ENCODE measurements around the gene CPT1B.

The CPT1B gene

GRCh38 chr22:50585781-50586180 is 7.6 kb upstream of the CPT1B start:
- no peak for DNase-seq (ENCODE audit: low spot score)

- DNase-seq (ENCODE audit: low spot score): no peak
Observed at GRCh38 chr22:50585238-50585637, 7.0 kb upstream of the CPT1B start.

GRCh38 chr22:50584106-50585096 is 6.2 kb upstream of the CPT1B start:
- DNase-seq (ENCODE audit: low spot score): no peak

GRCh38 chr22:50583294-50583861 is 5.2 kb upstream of the CPT1B start:
- no peak for DNase-seq (ENCODE audit: low spot score)

GRCh38 chr22:50582493-50583293 is 4.5 kb upstream of the CPT1B start, which contains the start of gene CHKB:
Gene CHKB, minus strand, starts transcription at chr22:50582849. Its CDS starts 68 bp downstream, at chr22:50582781.
- peak; percentile 99 for DNase-seq (ENCODE audit: low spot score)

- DNase-seq (ENCODE audit: low spot score): peak; percentile 43
Observed at GRCh38 chr22:50581950-50582492, 3.8 kb upstream of the CPT1B start.

GRCh38 chr22:50581031-50581949 is 3.1 kb upstream of the CPT1B start:
- no peak for DNase-seq (ENCODE audit: low spot score)

GRCh38 chr22:50579752-50580151 is 1.5 kb upstream of the CPT1B start:
- no peak for DNase-seq (ENCODE audit: low spot score)

GRCh38 chr22:50578776-50579310 is 616 bp upstream of the CPT1B start:
- no peak for DNase-seq (ENCODE audit: low spot score)

- DNase-seq (ENCODE audit: low spot score): no peak
Observed at GRCh38 chr22:50577697-50577986, 585 bp downstream of the CPT1B start.

- DNase-seq (ENCODE audit: low spot score): no peak
Observed at GRCh38 chr22:50576806-50577696, 1.2 kb downstream of the CPT1B start.

- no peak for DNase-seq (ENCODE audit: low spot score)
Observed at GRCh38 chr22:50576070-50576469, 2.2 kb downstream of the CPT1B start.

- no peak for DNase-seq (ENCODE audit: low spot score)
Observed at GRCh38 chr22:50575426-50575941, 2.7 kb downstream of the CPT1B start.

- no peak for DNase-seq (ENCODE audit: low spot score)
Observed at GRCh38 chr22:50574383-50574755, 3.9 kb downstream of the CPT1B start.

- DNase-seq (ENCODE audit: low spot score): no peak
Observed at GRCh38 chr22:50573491-50574382, 4.5 kb downstream of the CPT1B start.

GRCh38 chr22:50572965-50573364 is 5.3 kb downstream of the CPT1B start:
- no peak for DNase-seq (ENCODE audit: low spot score)

- no peak for DNase-seq (ENCODE audit: low spot score)
Observed at GRCh38 chr22:50571264-50572175, 6.7 kb downstream of the CPT1B start.

GRCh38 chr22:50570861-50571260 is 7.4 kb downstream of the CPT1B start:
- DNase-seq (ENCODE audit: low spot score): no peak
